K562 (cell line): ENCODE results near the gene DIPK1B. TPM values are rescaled to one million over a fixed set of nuclear protein-coding genes. Genes with fewer than 3 reads are reported as not detected.

ENCODE experiments used
- DEAF1 ChIP-seq: fragments of 450-650 bp; formaldehyde crosslinking; IDR thresholded peaks from 2 replicates; pipeline ENCODE4 v1.4.0; 2020; ENCODE audit warnings: mild to moderate bottlenecking, moderate library complexity
- ETV6 ChIP-seq, 3 experiments: fragments of 150-350 bp in 1 of 3; sonication (generic) in 1 of 3; formaldehyde crosslinking in 1 of 3; IDR thresholded peaks; 2 replicates each; pipeline versions ENCODE4 v1.6.1 to v1.8.0; 2014 to 2022; ENCODE audit warnings: borderline replicate concordance in 2 of 3, low read depth in 2 of 3, antibody characterized with exemption in 1 of 3, low read length in 1 of 3, mild to moderate bottlenecking in 1 of 3, missing genetic modification reagents in 1 of 3
- NRF1 ChIP-seq, 2 experiments: fragments of 450-650 bp; IDR thresholded peaks in 1 of 2; conservative IDR thresholded peaks in 1 of 2; 2 replicates each; pipeline ENCODE4 v1.6.1; 2014; ENCODE audit warnings: mild to moderate bottlenecking in 2 of 2
- REST ChIP-seq, 2 experiments: fragments of 450-650 bp; formaldehyde crosslinking in 1 of 2; IDR thresholded peaks; 2 replicates each; pipeline versions ENCODE4 v1.4.0 to v1.6.1; 2014 to 2020; ENCODE audit warnings: mild to moderate bottlenecking in 2 of 2, borderline replicate concordance in 1 of 2, low read depth in 1 of 2
- polyA plus RNA-seq, 8 experiments: library from polyadenylated mRNA; depleted of rRNA in 4 of 8; stranded (reverse) in 5 of 8; unstranded in 3 of 8; fragments of >200 nt; fragmentation: Nextera tagmentation in 2 of 8; fragmentation: Illumina TruSeq in 1 of 8; extraction: Ambion mirVana in 2 of 8; extraction: Trizol in 1 of 8; gene quantifications; 2 replicates each; pipeline versions ENCODE4 v1.2.1 to v1.2.3, GENCODE V29; 2011 to 2014; ENCODE audit warnings: inconsistent platforms in 1 of 8, missing spikeins in 1 of 8
- total RNA-seq, 7 experiments: library from RNA; depleted of rRNA in 6 of 7; stranded (reverse); fragments of >200 nt in 6 of 7; fragmentation: Illumina TruSeq in 2 of 7; extraction: Trizol in 2 of 7; gene quantifications; 2 replicates each; pipeline versions ENCODE4 v1.2.1 to v1.2.3, GENCODE V29; 2011 to 2021; ENCODE audit warnings: low replicate concordance in 1 of 7

Gene DIPK1B
- total and polyA plus RNA-seq, 9 of the 15 experiments (the other 6 are each of a cell fraction or from before 2014, with no cell fraction given) = 0.08 to 22.3 (median 5.9) TPM

DNA sequence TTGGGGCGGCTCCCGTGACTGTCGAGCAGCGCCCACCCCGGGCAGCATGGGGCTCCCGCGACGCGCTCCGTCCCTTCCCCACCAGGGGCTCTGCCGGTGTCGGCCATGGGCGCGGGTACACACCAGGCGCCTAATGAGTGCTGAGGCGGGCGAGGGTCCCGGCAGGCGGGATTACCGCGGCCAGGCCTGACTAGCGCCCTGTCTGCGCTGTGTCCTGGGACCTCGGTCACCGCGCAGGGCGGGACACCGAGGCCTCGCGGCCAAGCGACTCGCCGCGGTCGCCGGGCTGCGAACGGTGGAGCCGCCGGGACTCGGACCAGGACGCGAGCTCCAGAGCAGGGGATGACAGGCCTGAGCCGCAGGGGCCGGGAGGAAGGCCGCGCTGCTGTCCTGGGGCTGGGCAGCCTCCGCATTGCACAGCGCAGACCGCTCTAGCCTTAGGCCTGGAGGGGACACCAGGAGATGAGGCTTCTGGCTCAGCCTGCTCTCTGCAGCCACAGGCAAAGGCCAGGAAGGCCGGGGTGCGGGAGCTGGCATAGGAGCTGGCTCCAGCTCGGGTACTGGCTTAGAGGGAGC lies 16.3 kb downstream of the DIPK1B start (continued):
- TF ChIP-seq ETV6 (IDR thresholded peaks at IDR 0.05; ENCODE audit: borderline replicate concordance in 1 of 2, low read depth in 2 of 2, low read length in 1 of 2) (no peak), ETV6 (CRISPR knock-in tag; IDR thresholded peaks at IDR 0.05; ENCODE audit: borderline replicate concordance) (0 out of 2 replicates have a peak, but pooled peaks have one; percentile 11), REST (IDR thresholded peaks at IDR 0.05; ENCODE audit: borderline replicate concordance) (no peak), REST (CRISPR knock-in tag; IDR thresholded peaks at IDR 0.05; ENCODE audit: low read depth) (peak; percentile 8; the same call in 1 of the 2 replicates), DEAF1 (CRISPR knock-in tag) (no peak), NRF1 (conservative IDR thresholded peaks at IDR 0.05 in 1 of 2, IDR thresholded peaks at IDR 0.05 in 1 of 2) (peak; percentile 22 to 36; a peak in 2 of 4 replicates)
